GM19099 (cell line): ENCODE results near the gene ASIC2.

ENCODE experiments used
- POLR2A ChIP-seq: IDR thresholded peaks from 3 replicates; pipeline ENCODE4 v1.6.1; 2011; ENCODE audit warnings: low read depth; ENCODE audit not compliant: insufficient read length; ENCODE audit errors: extremely low read depth

The ASIC2 gene

GRCh38 chr17:32976605-32977004, 316.5 kb downstream of the ASIC2 start:
- TF ChIP-seq POLR2A, result no peak

- no peak for TF ChIP-seq POLR2A
These were observed 317.0 kb downstream of the ASIC2 start for GRCh38 chr17:32976131-32976530.

DNA sequence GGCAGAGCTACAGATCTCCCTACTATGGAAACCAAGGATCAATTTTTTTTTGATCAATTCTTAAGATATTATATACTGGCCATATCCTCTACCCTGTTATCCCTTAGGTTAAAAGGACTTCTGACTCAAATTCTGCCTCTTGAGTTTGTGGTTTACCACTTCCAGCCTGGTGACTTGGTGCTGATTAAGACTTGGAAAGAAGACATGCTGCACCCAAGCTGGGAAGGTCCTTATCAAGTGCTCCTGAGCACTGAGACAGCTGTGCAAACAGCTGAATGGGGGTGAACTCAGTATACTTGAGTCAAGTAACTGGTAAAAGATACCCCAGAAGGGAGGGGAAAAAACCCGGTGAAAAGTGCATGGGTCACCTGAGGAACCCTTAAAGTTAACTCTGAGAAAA, 321.9 kb downstream of the ASIC2 start:
- no peak for TF ChIP-seq POLR2A

DNA sequence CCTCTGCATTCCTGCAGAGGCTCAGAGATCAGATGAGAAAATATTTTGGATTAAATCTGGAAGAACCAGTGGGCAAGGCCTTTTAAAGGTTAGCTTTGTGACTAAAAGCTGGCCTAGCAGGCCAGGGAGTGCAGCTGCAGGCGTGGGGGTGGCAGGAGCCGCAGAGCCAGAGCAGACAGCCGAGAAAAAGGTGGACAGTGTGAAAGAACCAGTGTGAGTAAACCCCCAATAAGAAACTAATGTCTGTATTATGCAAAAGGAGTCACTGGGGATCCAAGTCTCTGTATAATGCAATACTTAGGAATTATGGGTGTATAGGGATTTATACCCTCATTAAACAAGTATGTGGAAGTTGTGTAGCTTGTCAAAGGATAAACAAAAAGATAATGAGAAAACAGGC, 322.8 kb downstream of the ASIC2 start:
- TF ChIP-seq POLR2A, result no peak

DNA sequence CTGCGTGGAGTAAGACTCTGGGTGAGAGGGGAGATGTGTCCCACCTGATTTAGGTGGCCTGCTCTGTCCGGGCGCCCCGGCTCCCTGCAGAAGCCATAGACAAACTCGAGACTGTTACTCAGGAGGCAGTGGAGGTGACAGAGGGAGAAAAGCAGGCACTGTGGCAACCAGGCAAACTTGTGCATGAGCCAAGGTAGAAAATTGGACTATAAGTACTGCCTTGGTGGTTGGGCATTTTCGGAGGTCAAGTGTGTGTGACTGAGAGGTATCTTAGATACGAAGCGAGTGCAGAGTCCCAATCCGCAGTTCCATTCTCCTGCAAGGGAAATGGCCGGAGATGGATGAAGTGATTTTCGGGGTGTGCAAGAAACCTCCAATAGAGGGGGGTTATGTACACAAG, 328.6 kb downstream of the ASIC2 start:
- no peak for TF ChIP-seq POLR2A
